T-helper 1 cell treated with Interleukin-12 subunit alpha and Interleukin-12 subunit beta and Interleukin-4 antibody, amounts not matched to agents 30 μg/mL and 1 μg/mL, for 36 hours (primary cell): ENCODE measurements around the gene PIGR.

Experiments
- H3K27ac Mint-ChIP-seq: one replicate; pipeline ENCODE4 v1.8.0; 2021; ENCODE audit warnings: mild to moderate bottlenecking, mixed read lengths
- H3K27me3 Mint-ChIP-seq: one replicate; pipeline ENCODE4 v1.8.0; 2021; ENCODE audit warnings: low read depth, mixed read lengths
- H3K36me3 Mint-ChIP-seq: one replicate; pipeline ENCODE4 v1.8.0; 2021; ENCODE audit warnings: low read depth, mixed read lengths
- H3K4me1 Mint-ChIP-seq: one replicate; pipeline ENCODE4 v1.8.0; 2021; ENCODE audit warnings: low read depth, mixed read lengths
- H3K4me3 Mint-ChIP-seq: one replicate; pipeline ENCODE4 v1.8.0; 2021; ENCODE audit warnings: mild to moderate bottlenecking, moderate library complexity, mixed read lengths
- H3K9me3 Mint-ChIP-seq: one replicate; pipeline ENCODE4 v1.8.0; 2021; ENCODE audit warnings: mixed read lengths

PIGR gene

GRCh38 chr1:206946261-206946660 lies at the start of gene PIGR:
Gene PIGR (minus strand): TSS chr1:206946466. CDS start chr1:206940531, 5,935 bp downstream.
- no peak within 1 kb of the TSS for H3K4me3 Mint-ChIP-seq
- no peaks in the 10 kb centered on the region for H3K9me3 Mint-ChIP-seq
- peaks cover 30% of the 10 kb centered on the region for H3K27me3 Mint-ChIP-seq
- H3K27ac Mint-ChIP-seq, result no peak within 1 kb of the TSS
- H3K36me3 Mint-ChIP-seq, result no peaks in the 10 kb centered on the region
- H3K4me1 Mint-ChIP-seq, result no peaks in the 10 kb centered on the region

GRCh38 chr1:206992790-206993189 lies 46.5 kb upstream of the PIGR start:
- peaks cover 70% of the 10 kb centered on the region for H3K27me3 Mint-ChIP-seq
- no peaks in the 10 kb centered on the region for H3K9me3 Mint-ChIP-seq
- H3K36me3 Mint-ChIP-seq, result no peaks in the 10 kb centered on the region
- no peaks in the 10 kb centered on the region for H3K4me1 Mint-ChIP-seq
- H3K4me3 Mint-ChIP-seq, result no peak overlapping the region
- H3K27ac Mint-ChIP-seq, result no peak overlapping the region

- H3K27ac Mint-ChIP-seq, result no peak overlapping the region
- H3K4me1 Mint-ChIP-seq, result no peaks in the 10 kb centered on the region
- H3K36me3 Mint-ChIP-seq, result no peaks in the 10 kb centered on the region
- no peak overlapping the region for H3K4me3 Mint-ChIP-seq
- H3K27me3 Mint-ChIP-seq, result peaks cover 66% of the 10 kb centered on the region
- no peaks in the 10 kb centered on the region for H3K9me3 Mint-ChIP-seq
Observed at GRCh38 chr1:206987873-206988272, 41.6 kb upstream of the PIGR start.

GRCh38 chr1:206986885-206987284 lies 40.6 kb upstream of the PIGR start:
- Mint-ChIP-seq H3K9me3 (no peaks in the 10 kb centered on the region), H3K27me3 (peaks cover 60% of the 10 kb centered on the region), H3K4me3 (no peak overlapping the region), H3K36me3 (no peaks in the 10 kb centered on the region), H3K27ac (no peak overlapping the region), H3K4me1 (no peaks in the 10 kb centered on the region)

- Mint-ChIP-seq H3K9me3 (no peaks in the 10 kb centered on the region), H3K4me1 (no peaks in the 10 kb centered on the region), H3K27me3 (peaks cover 60% of the 10 kb centered on the region), H3K4me3 (no peak overlapping the region), H3K27ac (no peak overlapping the region), H3K36me3 (no peaks in the 10 kb centered on the region)
Observed at GRCh38 chr1:206986402-206986801, 40.1 kb upstream of the PIGR start.

- H3K9me3 Mint-ChIP-seq, result no peaks in the 10 kb centered on the region
- H3K4me3 Mint-ChIP-seq, result no peak overlapping the region
- H3K4me1 Mint-ChIP-seq, result no peaks in the 10 kb centered on the region
- peaks cover 64% of the 10 kb centered on the region for H3K27me3 Mint-ChIP-seq
- no peaks in the 10 kb centered on the region for H3K36me3 Mint-ChIP-seq
- no peak overlapping the region for H3K27ac Mint-ChIP-seq
Observed at GRCh38 chr1:206985162-206985749, 39.0 kb upstream of the PIGR start.

GRCh38 chr1:206982216-206982615 lies 36.0 kb upstream of the PIGR start:
- H3K4me3 Mint-ChIP-seq, result no peak overlapping the region
- no peaks in the 10 kb centered on the region for H3K4me1 Mint-ChIP-seq
- no peaks in the 10 kb centered on the region for H3K9me3 Mint-ChIP-seq
- H3K27me3 Mint-ChIP-seq, result peaks cover 62% of the 10 kb centered on the region
- H3K36me3 Mint-ChIP-seq, result no peaks in the 10 kb centered on the region
- H3K27ac Mint-ChIP-seq, result no peak overlapping the region

GRCh38 chr1:206979379-206980043 lies 33.2 kb upstream of the PIGR start:
- no peaks in the 10 kb centered on the region for H3K36me3 Mint-ChIP-seq
- peaks cover 51% of the 10 kb centered on the region for H3K27me3 Mint-ChIP-seq
- H3K9me3 Mint-ChIP-seq, result no peaks in the 10 kb centered on the region
- H3K4me1 Mint-ChIP-seq, result no peaks in the 10 kb centered on the region
- H3K4me3 Mint-ChIP-seq, result no peak overlapping the region
- no peak overlapping the region for H3K27ac Mint-ChIP-seq

GRCh38 chr1:206978259-206978658 lies 32.0 kb upstream of the PIGR start:
- Mint-ChIP-seq H3K27me3 (peaks cover 51% of the 10 kb centered on the region), H3K9me3 (no peaks in the 10 kb centered on the region), H3K36me3 (no peaks in the 10 kb centered on the region), H3K27ac (no peak overlapping the region), H3K4me1 (no peaks in the 10 kb centered on the region), H3K4me3 (no peak overlapping the region)

- H3K36me3 Mint-ChIP-seq, result no peaks in the 10 kb centered on the region
- H3K27ac Mint-ChIP-seq, result no peak overlapping the region
- peaks cover 61% of the 10 kb centered on the region for H3K27me3 Mint-ChIP-seq
- H3K4me1 Mint-ChIP-seq, result no peaks in the 10 kb centered on the region
- no peak overlapping the region for H3K4me3 Mint-ChIP-seq
- H3K9me3 Mint-ChIP-seq, result no peaks in the 10 kb centered on the region
Observed at GRCh38 chr1:206975306-206975705, 29.0 kb upstream of the PIGR start.

GRCh38 chr1:206974140-206974539 lies 27.9 kb upstream of the PIGR start:
- no peak overlapping the region for H3K27ac Mint-ChIP-seq
- peaks cover 69% of the 10 kb centered on the region for H3K27me3 Mint-ChIP-seq
- no peaks in the 10 kb centered on the region for H3K4me1 Mint-ChIP-seq
- H3K4me3 Mint-ChIP-seq, result no peak overlapping the region
- no peaks in the 10 kb centered on the region for H3K9me3 Mint-ChIP-seq
- H3K36me3 Mint-ChIP-seq, result no peaks in the 10 kb centered on the region

- H3K27ac Mint-ChIP-seq, result no peak overlapping the region
- no peaks in the 10 kb centered on the region for H3K9me3 Mint-ChIP-seq
- H3K27me3 Mint-ChIP-seq, result peaks cover 63% of the 10 kb centered on the region
- no peak overlapping the region for H3K4me3 Mint-ChIP-seq
- H3K4me1 Mint-ChIP-seq, result peaks cover 10% of the 10 kb centered on the region
- no peaks in the 10 kb centered on the region for H3K36me3 Mint-ChIP-seq
Observed at GRCh38 chr1:206972728-206973127, 26.5 kb upstream of the PIGR start.

GRCh38 chr1:206971029-206971655 lies 24.9 kb upstream of the PIGR start:
- no peak overlapping the region for H3K4me3 Mint-ChIP-seq
- no peak overlapping the region for H3K27ac Mint-ChIP-seq
- H3K4me1 Mint-ChIP-seq, result peaks cover 22% of the 10 kb centered on the region
- no peaks in the 10 kb centered on the region for H3K9me3 Mint-ChIP-seq
- no peaks in the 10 kb centered on the region for H3K36me3 Mint-ChIP-seq
- H3K27me3 Mint-ChIP-seq, result peaks cover 51% of the 10 kb centered on the region

- Mint-ChIP-seq H3K27ac (no peak within 1 kb of the TSS), H3K4me3 (no peak within 1 kb of the TSS), H3K9me3 (no peaks in the 10 kb centered on the region), H3K27me3 (peaks cover 51% of the 10 kb centered on the region), H3K36me3 (no peaks in the 10 kb centered on the region), H3K4me1 (peaks cover 23% of the 10 kb centered on the region)
Observed at GRCh38 chr1:206970446-206970845, 24.2 kb upstream of the PIGR start, which contains the start of gene FCAMR. Gene FCAMR (minus strand): TSS chr1:206970460. CDS start chr1:206970125, 335 bp downstream.

GRCh38 chr1:206969090-206969489 lies 22.8 kb upstream of the PIGR start:
- peaks cover 24% of the 10 kb centered on the region for H3K4me1 Mint-ChIP-seq
- H3K27ac Mint-ChIP-seq, result no peak overlapping the region
- H3K4me3 Mint-ChIP-seq, result no peak overlapping the region
- H3K27me3 Mint-ChIP-seq, result peaks cover 51% of the 10 kb centered on the region
- no peaks in the 10 kb centered on the region for H3K36me3 Mint-ChIP-seq
- no peaks in the 10 kb centered on the region for H3K9me3 Mint-ChIP-seq
